ENCODE measurements around the gene GMDS. TPM values are rescaled to one million over a fixed set of nuclear protein-coding genes. Genes with fewer than 3 reads are reported as not detected.

The GMDS gene
- total and polyA plus RNA-seq, 2 of the 13 experiments (the other 11 are each of a cell fraction or from before 2014, with no cell fraction given): 64.4 to 112 TPM

DNA sequence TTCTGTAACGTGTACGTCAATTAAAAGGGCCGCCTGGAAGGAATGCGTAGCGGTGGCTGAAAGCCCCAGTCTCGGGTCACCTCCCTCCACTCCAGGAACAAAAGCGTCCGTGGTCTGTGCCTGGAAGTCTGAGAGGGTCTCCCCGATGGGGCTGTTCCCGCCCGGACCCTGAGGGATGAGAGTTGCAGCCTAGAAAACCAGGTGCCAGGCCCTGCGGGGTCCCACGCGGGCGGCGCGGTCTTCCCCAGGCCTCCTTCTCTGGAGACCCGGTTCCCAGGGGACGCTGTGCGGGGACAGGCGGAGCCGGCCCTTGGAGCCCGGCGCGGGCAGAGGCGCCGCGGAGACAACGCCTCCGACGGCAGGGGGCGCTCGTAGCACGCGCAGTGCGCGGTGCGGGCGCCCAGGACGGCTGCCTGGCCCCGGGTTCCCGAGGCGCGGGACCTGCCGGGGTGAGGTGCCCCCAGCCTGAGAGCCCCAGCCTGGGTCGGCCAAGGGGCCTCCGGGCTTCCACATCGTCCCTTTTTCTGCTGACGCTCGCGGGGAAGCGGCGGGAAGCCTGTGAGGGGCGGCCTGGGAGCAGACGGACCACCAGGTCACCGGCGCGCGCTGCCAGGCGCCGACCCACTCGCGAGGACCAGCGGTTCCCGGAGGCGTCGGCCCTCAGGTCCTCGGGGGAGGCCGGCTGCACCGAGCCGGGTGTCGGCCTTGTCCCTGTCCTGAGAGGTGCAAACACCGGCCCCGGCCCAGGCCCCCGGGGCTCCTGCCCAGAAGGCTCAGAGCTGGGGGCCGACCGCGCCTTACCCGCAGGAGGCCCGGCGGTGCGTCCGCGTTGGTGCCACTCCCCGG lies 641.0 kb downstream of the GMDS start (continued):
- TF ChIP-seq ZNF225 (CRISPR knock-in tag; IDR thresholded peaks at IDR 0.05): no peak
- no peak for TF ChIP-seq GZF1 (CRISPR knock-in tag; IDR thresholded peaks at IDR 0.05)
- TF ChIP-seq ZNF567 (CRISPR knock-in tag; IDR thresholded peaks at IDR 0.05; ENCODE audit: borderline replicate concordance): 0 out of 2 replicates have a peak, but pooled peaks have one; percentile 50
- no peak for TF ChIP-seq ZNF615 (CRISPR knock-in tag; IDR thresholded peaks at IDR 0.05; ENCODE audit: borderline replicate concordance)
- TF ChIP-seq ZNF451 (CRISPR knock-in tag; IDR thresholded peaks at IDR 0.05): peak; percentile 46; the same call in 1 of the 2 replicates
- TF ChIP-seq, protein P1, sequence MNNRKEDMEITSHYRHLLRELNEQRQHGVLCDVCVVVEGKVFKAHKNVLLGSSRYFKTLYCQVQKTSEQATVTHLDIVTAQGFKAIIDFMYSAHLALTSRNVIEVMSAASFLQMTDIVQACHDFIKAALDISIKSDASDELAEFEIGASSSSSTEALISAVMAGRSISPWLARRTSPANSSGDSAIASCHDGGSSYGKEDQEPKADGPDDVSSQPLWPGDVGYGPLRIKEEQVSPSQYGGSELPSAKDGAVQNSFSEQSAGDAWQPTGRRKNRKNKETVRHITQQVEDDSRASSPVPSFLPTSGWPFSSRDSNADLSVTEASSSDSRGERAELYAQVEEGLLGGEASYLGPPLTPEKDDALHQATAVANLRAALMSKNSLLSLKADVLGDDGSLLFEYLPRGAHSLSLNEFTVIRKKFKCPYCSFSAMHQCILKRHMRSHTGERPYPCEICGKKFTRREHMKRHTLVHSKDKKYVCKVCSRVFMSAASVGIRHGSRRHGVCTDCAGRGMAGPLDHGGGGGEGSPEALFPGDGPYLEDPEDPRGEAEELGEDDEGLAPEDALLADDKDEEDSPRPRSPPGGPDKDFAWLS (CRISPR knock-in tag; IDR thresholded peaks at IDR 0.05; ENCODE audit: borderline replicate concordance): no peak; the same call in 1 of the 2 replicates
- TF ChIP-seq ELF3 (CRISPR knock-in tag; IDR thresholded peaks at IDR 0.05): 0 out of 2 replicates have a peak, but pooled peaks have one; percentile 24
- peak; percentile 76; the same call in 1 of the 2 replicates for TF ChIP-seq ZNF543 (CRISPR knock-in tag; IDR thresholded peaks at IDR 0.05)
- TF ChIP-seq ZNF230 (CRISPR knock-in tag; IDR thresholded peaks at IDR 0.05): peak; percentile 53; the same call in 1 of the 2 replicates
- TF ChIP-seq, protein P2, sequence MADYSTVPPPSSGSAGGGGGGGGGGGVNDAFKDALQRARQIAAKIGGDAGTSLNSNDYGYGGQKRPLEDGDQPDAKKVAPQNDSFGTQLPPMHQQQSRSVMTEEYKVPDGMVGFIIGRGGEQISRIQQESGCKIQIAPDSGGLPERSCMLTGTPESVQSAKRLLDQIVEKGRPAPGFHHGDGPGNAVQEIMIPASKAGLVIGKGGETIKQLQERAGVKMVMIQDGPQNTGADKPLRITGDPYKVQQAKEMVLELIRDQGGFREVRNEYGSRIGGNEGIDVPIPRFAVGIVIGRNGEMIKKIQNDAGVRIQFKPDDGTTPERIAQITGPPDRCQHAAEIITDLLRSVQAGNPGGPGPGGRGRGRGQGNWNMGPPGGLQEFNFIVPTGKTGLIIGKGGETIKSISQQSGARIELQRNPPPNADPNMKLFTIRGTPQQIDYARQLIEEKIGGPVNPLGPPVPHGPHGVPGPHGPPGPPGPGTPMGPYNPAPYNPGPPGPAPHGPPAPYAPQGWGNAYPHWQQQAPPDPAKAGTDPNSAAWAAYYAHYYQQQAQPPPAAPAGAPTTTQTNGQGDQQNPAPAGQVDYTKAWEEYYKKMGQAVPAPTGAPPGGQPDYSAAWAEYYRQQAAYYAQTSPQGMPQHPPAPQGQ (CRISPR knock-in tag; IDR thresholded peaks at IDR 0.05; ENCODE audit: borderline replicate concordance): no peak
- TF ChIP-seq, protein P3, sequence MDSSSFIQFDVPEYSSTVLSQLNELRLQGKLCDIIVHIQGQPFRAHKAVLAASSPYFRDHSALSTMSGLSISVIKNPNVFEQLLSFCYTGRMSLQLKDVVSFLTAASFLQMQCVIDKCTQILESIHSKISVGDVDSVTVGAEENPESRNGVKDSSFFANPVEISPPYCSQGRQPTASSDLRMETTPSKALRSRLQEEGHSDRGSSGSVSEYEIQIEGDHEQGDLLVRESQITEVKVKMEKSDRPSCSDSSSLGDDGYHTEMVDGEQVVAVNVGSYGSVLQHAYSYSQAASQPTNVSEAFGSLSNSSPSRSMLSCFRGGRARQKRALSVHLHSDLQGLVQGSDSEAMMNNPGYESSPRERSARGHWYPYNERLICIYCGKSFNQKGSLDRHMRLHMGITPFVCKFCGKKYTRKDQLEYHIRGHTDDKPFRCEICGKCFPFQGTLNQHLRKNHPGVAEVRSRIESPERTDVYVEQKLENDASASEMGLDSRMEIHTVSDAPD (CRISPR knock-in tag; IDR thresholded peaks at IDR 0.05): no peak
- peak; percentile 25; the same call in 1 of the 2 replicates for TF ChIP-seq ERF (CRISPR knock-in tag; IDR thresholded peaks at IDR 0.05)
- TF ChIP-seq PHF8 (CRISPR knock-in tag; IDR thresholded peaks at IDR 0.05): no peak
- no peak for TF ChIP-seq ZNF850 (CRISPR knock-in tag; conservative IDR thresholded peaks at IDR 0.05)
- TF ChIP-seq, protein P4, sequence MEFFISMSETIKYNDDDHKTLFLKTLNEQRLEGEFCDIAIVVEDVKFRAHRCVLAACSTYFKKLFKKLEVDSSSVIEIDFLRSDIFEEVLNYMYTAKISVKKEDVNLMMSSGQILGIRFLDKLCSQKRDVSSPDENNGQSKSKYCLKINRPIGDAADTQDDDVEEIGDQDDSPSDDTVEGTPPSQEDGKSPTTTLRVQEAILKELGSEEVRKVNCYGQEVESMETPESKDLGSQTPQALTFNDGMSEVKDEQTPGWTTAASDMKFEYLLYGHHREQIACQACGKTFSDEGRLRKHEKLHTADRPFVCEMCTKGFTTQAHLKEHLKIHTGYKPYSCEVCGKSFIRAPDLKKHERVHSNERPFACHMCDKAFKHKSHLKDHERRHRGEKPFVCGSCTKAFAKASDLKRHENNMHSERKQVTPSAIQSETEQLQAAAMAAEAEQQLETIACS (CRISPR knock-in tag; IDR thresholded peaks at IDR 0.05): no peak
- TF ChIP-seq, protein P5, sequence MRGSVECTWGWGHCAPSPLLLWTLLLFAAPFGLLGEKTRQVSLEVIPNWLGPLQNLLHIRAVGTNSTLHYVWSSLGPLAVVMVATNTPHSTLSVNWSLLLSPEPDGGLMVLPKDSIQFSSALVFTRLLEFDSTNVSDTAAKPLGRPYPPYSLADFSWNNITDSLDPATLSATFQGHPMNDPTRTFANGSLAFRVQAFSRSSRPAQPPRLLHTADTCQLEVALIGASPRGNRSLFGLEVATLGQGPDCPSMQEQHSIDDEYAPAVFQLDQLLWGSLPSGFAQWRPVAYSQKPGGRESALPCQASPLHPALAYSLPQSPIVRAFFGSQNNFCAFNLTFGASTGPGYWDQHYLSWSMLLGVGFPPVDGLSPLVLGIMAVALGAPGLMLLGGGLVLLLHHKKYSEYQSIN (CRISPR knock-in tag; IDR thresholded peaks at IDR 0.05; ENCODE audit: borderline replicate concordance): no peak
- TF ChIP-seq, protein P6, sequence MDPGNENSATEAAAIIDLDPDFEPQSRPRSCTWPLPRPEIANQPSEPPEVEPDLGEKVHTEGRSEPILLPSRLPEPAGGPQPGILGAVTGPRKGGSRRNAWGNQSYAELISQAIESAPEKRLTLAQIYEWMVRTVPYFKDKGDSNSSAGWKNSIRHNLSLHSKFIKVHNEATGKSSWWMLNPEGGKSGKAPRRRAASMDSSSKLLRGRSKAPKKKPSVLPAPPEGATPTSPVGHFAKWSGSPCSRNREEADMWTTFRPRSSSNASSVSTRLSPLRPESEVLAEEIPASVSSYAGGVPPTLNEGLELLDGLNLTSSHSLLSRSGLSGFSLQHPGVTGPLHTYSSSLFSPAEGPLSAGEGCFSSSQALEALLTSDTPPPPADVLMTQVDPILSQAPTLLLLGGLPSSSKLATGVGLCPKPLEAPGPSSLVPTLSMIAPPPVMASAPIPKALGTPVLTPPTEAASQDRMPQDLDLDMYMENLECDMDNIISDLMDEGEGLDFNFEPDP (CRISPR knock-in tag; conservative IDR thresholded peaks at IDR 0.05): no peak
- TF ChIP-seq NFE2 (CRISPR knock-in tag; IDR thresholded peaks at IDR 0.05): no peak
- TF ChIP-seq ZNF782 (CRISPR knock-in tag; IDR thresholded peaks at IDR 0.05; ENCODE audit: borderline replicate concordance): peak; percentile 62; the same call in 1 of the 2 replicates
